Peyer's patch (tissue), 4 donors: ENCODE data around the gene FEZF2.

Source experiments
- POLR2A ChIP-seq, 2 donors: fragments of 450-650 bp; IDR thresholded peaks; one replicate each; pipeline ENCODE4 v1.5.1; 2017; ENCODE audit warnings: antibody characterized with exemption in 2 of 2, mild to moderate bottlenecking in 2 of 2, moderate library complexity in 2 of 2
- TF ChIP-seq, protein P1 (sequence below), 6 experiments: fragments of 450-650 bp in 4 of 6; fragments of 200-600 bp in 2 of 6; sonication (generic) in 1 of 6; IDR thresholded peaks; one replicate each; pipeline ENCODE4 v1.5.1; 2017 to 2019; ENCODE audit warnings: antibody characterized with exemption in 6 of 6, mild to moderate bottlenecking in 3 of 6, moderate library complexity in 1 of 6

DNA sequence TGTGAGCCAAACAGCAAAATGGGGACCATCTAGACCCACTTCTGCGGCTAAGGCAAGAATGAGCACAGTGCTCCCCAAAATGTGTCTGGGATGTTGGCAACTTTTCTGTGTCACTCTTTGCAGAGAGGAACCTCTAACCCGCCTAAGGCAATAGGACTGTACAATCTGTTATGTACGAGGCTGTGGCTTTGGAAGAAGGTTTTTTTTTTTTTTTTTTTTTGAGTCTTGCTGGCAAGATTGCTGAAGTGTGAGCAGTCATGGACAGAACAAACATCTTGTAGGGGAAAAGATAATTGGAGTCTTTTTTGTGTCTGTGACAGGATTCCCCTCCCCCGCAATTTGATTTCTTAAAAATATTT lies 7.2 kb downstream of the FEZF2 start:
- TF ChIP-seq, protein P1, sequence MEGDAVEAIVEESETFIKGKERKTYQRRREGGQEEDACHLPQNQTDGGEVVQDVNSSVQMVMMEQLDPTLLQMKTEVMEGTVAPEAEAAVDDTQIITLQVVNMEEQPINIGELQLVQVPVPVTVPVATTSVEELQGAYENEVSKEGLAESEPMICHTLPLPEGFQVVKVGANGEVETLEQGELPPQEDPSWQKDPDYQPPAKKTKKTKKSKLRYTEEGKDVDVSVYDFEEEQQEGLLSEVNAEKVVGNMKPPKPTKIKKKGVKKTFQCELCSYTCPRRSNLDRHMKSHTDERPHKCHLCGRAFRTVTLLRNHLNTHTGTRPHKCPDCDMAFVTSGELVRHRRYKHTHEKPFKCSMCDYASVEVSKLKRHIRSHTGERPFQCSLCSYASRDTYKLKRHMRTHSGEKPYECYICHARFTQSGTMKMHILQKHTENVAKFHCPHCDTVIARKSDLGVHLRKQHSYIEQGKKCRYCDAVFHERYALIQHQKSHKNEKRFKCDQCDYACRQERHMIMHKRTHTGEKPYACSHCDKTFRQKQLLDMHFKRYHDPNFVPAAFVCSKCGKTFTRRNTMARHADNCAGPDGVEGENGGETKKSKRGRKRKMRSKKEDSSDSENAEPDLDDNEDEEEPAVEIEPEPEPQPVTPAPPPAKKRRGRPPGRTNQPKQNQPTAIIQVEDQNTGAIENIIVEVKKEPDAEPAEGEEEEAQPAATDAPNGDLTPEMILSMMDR (IDR thresholded peaks at IDR 0.05), result no peak
- TF ChIP-seq POLR2A (IDR thresholded peaks at IDR 0.05), result no peak
